Activated CD4-positive, alpha-beta T cell treated with anti-CD3 and anti-CD28 coated beads, Interleukin-2, amount 50 U/mL, for 24 hours (primary cell): ENCODE data around the gene BAIAP3.
A peak's percentile ranks its signal among the peaks of the same experiment; 100 is the strongest.

Experiments
- DNase-seq, 2 donors: peaks; one replicate each; pipeline ENCODE4 v3.0.0-alpha.2; 2020; ENCODE audit warnings: low read depth in 1 of 2, low spot score in 1 of 2

Gene BAIAP3

DNA sequence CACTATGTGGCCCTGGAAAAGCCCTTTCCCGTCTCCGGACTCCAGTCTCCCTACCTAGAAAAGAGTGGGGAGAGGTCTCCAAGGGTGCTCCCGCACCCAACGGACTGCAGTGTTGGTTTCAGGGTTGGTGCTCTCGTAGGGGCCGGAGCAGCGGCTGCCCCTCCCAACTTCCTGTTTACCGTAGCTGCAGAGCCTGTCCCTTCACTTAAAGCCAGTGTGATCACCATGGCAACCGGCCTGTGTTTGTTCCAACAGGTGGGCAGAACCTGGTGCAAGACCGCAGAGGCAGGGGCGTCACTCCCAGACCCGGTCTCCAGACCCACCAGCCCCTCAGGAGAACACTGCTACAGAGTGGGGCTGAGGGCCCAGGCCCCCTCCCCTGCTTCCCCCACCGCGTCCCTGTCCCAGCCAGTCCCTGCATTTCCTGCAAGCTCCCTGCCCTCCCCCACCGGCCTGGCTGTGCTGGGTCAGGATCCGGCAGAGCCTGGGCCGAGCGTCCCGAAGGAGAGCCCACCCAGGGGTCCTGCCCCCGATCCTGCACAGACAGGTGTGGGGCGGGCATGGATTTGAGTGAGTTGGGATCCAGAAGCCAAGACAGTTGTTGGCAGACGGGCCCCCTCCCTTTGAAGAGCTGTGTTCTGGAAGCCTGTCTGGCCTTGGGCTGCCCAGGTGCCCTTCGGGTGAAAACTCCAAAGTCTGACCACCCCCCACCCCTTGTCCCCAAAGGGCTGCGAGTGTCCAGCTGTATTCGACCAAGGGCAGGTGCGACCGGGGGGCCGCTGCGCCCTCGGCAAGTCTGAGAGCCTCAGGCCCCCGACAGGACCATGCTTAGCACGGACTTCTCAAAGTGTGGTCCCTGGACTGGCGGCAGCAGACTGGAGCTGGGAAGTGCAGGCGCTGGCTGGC lies 1.5 kb upstream of the BAIAP3 start:
- no peak for DNase-seq

DNA sequence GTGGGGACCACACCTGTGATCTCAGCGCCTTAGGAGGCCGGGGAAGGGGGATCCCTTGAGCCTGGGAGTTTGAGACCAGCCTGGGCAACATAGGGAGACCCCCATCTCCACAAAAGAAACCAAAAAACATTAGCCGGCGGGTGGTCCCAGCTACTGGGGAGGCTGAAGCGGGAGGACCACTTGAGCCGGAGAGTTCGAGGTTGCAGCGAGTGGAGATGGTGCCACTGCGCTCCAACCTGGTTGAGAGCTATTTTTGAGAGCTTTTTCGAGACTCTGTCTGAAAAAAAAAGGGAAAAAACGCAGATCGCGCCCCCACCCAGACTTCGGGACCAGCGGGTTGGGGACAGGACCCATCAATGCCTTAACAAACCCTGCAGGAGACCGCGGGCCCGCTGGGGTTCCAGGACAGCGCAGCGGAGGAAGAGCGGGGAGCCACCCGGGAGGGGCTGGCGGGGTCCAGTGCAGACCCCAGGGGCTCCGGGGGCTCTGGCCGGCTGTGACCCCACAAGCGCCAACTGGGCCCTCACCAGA lies 762 bp upstream of the BAIAP3 start:
- DNase-seq, result no peak

GRCh38 chr16:1333854-1334700 lies 632 bp downstream of the BAIAP3 start:
- DNase-seq, result no peak

DNA sequence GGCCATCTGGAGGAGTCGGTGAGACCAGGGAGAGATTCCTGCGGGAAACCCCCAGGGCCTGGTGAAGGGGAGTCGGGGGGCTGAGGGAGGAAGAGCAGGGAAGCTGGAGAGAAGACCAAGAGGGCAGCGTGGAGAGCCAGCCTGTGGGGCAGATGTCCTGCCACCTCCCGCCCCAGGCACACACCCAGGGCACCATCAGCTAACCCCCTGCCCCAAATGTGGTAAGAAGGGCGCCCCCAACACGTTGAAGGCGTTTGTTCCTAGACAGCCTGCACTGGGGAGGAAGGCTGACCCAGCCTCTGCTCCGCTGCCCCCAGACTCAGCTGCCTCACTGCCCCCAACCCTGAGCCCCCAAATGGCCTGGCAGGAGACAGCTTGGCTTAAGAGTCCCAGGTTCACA lies 1.3 kb downstream of the BAIAP3 start:
- DNase-seq, result no peak

DNA sequence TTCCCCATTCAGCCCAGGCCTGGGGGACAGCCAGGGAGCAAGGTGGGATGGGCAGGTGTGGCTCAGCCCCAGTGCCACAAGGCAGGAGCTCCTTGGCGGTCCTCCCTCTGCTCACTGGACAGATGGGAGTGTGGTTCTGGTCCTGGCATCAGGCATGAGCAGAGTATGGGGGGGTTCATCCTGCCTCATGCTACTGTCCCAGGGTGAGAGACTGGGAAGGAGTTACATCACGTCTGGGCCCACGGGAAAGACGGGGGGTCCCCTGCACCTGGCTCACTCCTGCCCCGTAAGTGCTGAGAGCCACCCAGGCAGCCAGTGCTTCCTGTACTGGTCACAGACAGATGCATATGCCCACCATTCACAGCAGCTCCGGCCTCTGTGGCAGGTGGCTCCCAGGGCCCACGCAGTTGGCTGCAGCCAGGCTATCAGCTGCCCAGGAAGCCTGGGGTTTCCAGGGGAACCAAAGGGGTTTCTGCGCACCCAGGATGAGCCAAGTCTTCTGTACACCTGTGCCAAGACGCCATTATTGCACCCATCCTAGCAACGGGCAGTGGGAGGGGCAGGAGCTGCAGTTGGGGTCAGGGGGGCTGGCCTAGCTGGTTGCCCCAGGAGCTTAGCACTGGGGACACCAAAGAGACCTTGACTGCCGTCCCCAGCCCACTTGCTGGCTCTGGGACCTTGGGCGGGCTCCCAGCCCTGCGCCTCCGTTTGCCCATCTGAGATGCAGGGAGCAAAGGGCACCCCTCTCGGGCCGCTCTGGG lies 1.9 kb downstream of the BAIAP3 start:
- DNase-seq, result no peak

DNA sequence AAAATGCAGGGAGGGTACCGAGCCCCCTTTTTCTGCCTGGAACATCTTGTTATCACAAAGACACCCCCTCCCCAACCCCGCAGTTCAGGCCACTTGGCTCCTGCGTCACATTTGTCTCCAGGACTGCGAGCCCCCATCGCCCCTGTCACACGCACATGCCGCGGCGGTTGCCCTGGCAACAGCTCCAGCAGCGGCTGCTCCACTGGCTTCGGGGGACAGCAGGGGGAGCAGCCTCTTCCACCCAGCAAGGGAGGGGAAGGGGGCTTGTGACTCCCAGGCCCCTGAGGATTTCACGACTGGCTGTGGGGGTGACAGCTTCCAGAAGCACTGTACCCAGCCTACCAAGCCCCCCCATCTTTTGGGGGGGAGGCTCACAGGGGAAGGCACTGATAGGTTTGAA lies 2.6 kb downstream of the BAIAP3 start:
- DNase-seq, result no peak

DNA sequence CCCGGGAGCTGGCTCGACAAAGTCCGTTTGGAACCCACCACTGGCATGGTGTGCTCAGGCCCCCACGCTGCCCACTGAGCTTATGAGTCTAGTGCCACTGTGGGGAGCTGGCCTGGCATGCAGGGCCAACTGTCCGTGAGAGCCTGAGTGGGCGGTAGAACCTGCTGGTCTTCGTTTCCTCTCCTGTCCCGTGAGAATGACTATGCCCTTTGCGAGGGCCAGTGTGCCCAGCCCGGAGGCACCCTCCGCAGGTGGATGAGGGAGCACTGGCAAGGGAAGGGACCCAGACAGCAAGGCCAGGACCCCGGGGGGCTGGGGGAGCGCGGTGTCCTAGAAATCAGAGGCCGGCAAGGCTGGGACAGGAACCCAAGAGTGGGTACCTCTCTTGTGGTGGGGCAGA lies 3.2 kb downstream of the BAIAP3 start:
- DNase-seq, result no peak

DNA sequence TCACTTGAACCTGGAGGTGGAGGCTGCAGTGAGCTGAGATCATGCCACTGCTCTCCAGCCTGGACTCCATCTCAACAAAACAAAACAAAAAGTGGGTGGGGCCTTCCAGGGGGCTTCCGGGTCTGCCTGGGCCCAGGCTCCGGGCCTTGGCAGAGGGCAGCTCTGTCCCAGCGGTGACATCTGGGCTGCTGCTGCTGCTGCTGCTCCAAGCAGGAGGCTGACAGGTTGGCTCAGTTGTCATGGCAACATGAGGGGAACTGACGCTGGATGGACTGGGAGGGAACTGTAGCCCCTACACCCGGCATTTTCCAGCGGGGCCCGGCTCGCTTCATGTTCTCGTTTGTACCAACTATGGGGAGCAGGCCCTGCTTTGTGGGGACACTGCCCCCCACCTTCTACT lies 4.0 kb downstream of the BAIAP3 start:
- DNase-seq, result no peak

GRCh38 chr16:1338119-1338730 lies 4.8 kb downstream of the BAIAP3 start:
- DNase-seq, result no peak

DNA sequence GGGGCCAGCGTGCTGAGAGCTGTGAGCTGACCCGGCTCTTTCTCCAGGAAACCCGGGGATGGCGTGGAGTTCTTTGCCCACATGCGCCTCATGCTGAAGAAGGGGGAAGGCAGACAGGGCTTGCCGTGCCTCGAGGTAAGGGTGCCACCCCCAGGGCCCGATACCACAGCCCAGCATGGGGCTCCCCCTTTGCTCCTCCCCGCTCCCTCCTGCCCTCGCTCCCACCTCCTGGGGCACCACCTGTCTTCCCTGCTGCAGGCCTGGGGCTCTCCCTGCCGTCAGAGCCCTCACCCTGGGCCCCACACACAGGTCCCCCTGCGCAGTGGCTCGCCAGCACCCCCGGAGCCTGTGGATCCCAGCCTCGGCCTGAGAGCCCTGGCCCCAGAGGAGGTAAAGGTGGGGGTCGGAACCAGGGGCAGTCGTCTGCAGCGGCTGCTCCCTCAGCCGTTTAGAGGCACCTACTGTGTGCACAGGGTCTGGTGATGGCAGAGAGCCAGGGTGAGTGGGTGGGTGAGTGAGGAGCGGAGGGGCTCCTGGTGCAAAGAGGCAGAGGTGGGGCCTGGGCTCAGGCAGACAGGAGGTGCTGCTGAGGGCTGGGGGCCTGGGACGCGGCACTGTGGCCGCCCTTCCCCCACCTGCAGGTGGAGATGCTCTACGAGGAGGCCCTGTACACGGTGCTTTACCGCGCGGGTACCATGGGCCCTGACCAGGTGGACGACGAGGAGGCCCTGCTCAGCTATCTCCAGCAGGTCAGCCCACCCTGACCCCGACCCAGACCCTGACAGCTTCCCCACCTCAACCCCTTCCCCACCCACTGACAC lies 5.6 kb downstream of the BAIAP3 start:
- DNase-seq, result no peak

GRCh38 chr16:1340730-1341494 lies 7.5 kb downstream of the BAIAP3 start:
- DNase-seq, result no peak

GRCh38 chr16:1341495-1342420 lies 8.3 kb downstream of the BAIAP3 start:
- DNase-seq, result no peak

DNA sequence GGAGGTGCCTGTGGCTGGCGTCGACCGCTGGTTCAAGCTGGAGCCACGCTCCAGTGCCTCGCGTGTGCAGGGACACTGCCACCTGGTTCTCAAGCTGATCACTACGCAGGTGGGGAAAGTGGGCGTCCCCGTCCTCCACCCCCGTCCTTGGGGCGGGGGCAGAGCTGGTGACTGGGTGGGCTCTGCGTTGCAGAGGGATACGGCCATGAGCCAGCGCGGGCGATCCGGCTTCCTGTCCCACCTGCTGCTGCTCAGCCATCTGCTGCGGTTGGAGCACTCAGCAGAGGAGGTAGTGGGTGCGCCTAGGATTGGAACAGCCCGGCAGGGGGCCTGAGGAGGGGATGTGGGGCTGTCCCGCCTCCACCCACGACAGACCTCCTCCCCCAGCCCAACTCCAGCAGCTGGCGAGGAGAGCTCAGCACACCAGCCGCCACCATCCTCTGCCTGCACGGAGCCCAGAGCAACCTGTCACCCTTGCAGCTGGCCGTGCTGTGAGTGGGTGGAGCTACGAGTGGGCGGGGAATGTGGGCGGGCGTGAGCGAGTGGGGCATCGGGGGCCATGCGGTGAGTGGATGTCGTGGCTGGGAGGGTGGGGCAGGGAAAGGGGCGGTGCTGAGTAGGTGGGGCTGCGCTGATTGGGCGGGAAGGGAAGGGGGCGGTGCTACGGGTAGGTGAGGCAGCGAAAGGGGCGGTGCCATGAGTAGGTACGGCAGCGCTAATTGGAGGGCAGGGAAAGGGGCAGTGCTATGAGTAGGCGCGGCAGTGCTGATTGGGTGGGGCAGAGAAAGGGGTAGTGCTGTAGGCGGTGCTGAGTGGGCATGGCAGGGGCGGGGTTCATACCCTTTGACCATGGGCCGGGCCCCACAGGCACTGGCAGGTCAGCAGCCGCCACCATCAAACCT lies 9.3 kb downstream of the BAIAP3 start:
- peak; percentile 72 to 86 for DNase-seq

DNA sequence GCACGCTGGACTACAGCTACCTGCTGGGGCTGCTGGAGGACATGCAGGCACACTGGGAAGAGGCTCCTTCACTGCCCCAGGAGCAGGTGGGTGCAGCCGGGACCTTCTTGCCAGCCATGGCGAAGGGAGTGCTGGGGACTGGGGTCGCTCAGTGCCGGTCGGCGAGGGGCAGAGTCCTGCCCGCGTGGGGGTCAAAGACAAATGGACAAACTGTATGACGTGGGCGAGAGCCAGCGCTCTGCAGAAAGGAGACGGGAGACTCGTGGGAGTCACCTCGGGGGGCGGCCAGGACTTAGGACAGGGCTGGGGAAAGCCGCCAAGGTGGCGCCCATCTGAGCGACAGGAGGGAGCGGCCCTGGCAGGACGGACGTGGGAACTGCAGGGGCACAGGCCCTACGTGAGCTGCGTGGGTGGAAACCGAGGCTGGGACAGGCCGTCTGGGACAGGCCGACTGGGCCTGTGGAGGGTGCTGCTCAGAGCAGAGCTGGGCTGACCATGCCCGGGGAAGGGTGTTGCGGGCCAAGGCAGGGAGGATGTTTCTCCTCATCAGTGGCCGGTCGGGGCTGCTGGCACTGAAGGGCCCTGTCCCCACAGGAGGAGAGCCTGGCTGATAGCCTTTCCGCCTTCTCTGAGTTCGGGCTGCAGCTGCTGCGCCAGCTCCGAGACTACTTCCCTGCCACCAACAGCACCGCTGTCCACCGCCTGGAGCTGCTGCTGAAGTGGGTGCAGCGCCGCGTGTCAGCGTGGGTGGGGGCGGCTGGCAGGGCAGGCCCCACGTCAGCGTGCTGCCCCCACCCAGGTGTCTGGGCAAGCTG lies 10.2 kb downstream of the BAIAP3 start:
- no peak for DNase-seq

DNA sequence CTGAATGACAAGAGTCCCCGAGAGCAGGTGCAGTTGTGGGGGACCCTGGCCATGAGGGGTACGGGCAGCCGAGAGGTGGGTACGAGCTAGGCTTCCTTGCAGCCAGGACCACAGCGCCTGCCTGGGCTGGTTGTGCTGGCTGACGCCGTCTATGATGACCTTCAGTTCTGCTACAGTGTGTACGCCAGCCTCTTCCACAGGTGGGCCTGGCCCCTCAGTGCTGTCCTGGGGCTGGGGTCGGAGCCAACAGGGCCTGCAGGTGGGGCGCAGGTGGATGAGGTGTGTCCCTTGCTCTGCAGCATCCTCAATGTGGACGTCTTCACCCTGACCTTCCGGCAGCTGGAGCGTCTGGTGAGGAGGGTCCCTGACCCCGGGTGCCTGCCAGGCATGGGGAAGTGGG lies 11.1 kb downstream of the BAIAP3 start:
- no peak for DNase-seq

DNA sequence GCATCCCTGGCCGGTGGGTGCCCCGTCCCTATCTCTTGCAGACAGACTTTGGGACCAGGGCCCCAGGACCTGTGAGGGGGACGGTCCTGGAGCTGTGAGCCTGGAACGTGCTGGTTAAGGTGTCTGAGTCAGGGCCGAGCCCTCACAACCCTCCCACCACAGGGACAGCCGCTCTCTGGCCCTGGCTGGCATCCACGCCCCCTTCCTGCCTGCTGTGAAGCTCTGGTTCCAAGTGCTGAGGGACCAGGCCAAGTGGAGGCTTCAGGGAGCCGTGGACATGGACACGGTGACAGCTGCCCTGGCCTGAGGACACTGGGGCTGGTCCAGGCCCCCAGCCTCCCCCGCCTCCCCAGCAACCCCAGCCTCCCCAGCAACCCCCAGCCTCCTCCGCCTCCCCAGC lies 11.6 kb downstream of the BAIAP3 start:
- no peak for DNase-seq
